CD8-positive, alpha-beta memory T cell (primary cell): ENCODE data around the gene NEDD8. TPM values are rescaled to one million over a fixed set of nuclear protein-coding genes. Genes with fewer than 3 reads are reported as not detected.
"Not testable (repeated sequence)": the region's sequence is repeated elsewhere in the genome, so short reads cannot be mapped to it uniquely, and the experiment has no call there.

Source experiments
- CTCF ChIA-PET: fragments of 350-600 bp; sonication (Branson Sonifier 250); formaldehyde crosslinking; loops from one replicate; lab custom pipeline; 2021; ENCODE audit warnings: antibody characterized with exemption; lab: Charles Lee
- POLR2A ChIA-PET: fragments of 350-600 bp; sonication (Branson Sonifier 250); formaldehyde crosslinking; loops from one replicate; lab custom pipeline; 2021; ENCODE audit warnings: antibody characterized with exemption; lab: Charles Lee
- DNase-seq, 5 donors: peaks; one replicate each; pipeline versions ENCODE4 v3.0.0 to v3.0.0-alpha.2; 2020 to 2022; ENCODE audit warnings: mixed read lengths in 1 of 5
- H3K27ac ChIP-seq: one replicate; pipeline ENCODE4 v1.7.0; 2013; ENCODE audit warnings: low read depth, mild to moderate bottlenecking, low read length, moderate library complexity
- H3K27me3 ChIP-seq: 2 replicates; pipeline ENCODE4 v1.7.0; 2013; ENCODE audit warnings: low read length, mild to moderate bottlenecking; ENCODE audit not compliant: insufficient read depth, poor library complexity, severe bottlenecking
- H3K36me3 ChIP-seq: 2 replicates; pipeline ENCODE4 v1.7.0; 2013; ENCODE audit warnings: mild to moderate bottlenecking, low read length, moderate library complexity; ENCODE audit not compliant: insufficient read depth
- H3K4me1 ChIP-seq: 2 replicates; pipeline ENCODE4 v1.7.0; 2013; ENCODE audit warnings: mild to moderate bottlenecking, low read length, moderate library complexity; ENCODE audit not compliant: insufficient read depth
- H3K4me3 ChIP-seq: 2 replicates; pipeline ENCODE4 v1.7.0; 2013; ENCODE audit warnings: mild to moderate bottlenecking, low read length
- H3K9me3 ChIP-seq: 2 replicates; pipeline ENCODE4 v1.7.0; 2013; ENCODE audit warnings: mild to moderate bottlenecking, low read length
- H3K27ac Mint-ChIP-seq, 8 donors: one replicate each; pipeline ENCODE4 v1.8.0; 2020 to 2021; ENCODE audit warnings: mixed read lengths in 8 of 8, mild to moderate bottlenecking in 6 of 8, inconsistent platforms in 3 of 8, moderate library complexity in 3 of 8
- H3K27me3 Mint-ChIP-seq, 2 donors: one replicate each; pipeline ENCODE4 v1.8.0; 2020 to 2021; ENCODE audit warnings: mixed read lengths in 2 of 2, mild to moderate bottlenecking in 1 of 2, moderate library complexity in 1 of 2
- H3K36me3 Mint-ChIP-seq, 3 donors: one replicate each; pipeline ENCODE4 v1.8.0; 2020 to 2021; ENCODE audit warnings: mixed read lengths in 3 of 3, inconsistent platforms in 1 of 3, mild to moderate bottlenecking in 1 of 3
- H3K4me1 Mint-ChIP-seq, 3 donors: one replicate each; pipeline ENCODE4 v1.8.0; 2020 to 2021; ENCODE audit warnings: mixed read lengths in 3 of 3, inconsistent platforms in 1 of 3, mild to moderate bottlenecking in 1 of 3
- H3K4me3 Mint-ChIP-seq, 7 donors: one replicate each; pipeline ENCODE4 v1.8.0; 2020 to 2021; ENCODE audit warnings: mixed read lengths in 7 of 7, mild to moderate bottlenecking in 6 of 7, moderate library complexity in 4 of 7, inconsistent platforms in 2 of 7
- H3K9me3 Mint-ChIP-seq, 5 donors: one replicate each; pipeline ENCODE4 v1.8.0; 2020 to 2022; ENCODE audit warnings: mixed read lengths in 5 of 5, mild to moderate bottlenecking in 3 of 5, moderate library complexity in 2 of 5, inconsistent platforms in 1 of 5
- polyA plus RNA-seq: library from polyadenylated mRNA; unstranded; fragments of 300-500 nt; fragmentation: Illumina TruSeq; gene quantifications from one replicate; pipeline ENCODE4 v1.2.3, GENCODE V29; 2021
- total RNA-seq, 2 experiments: library from RNA; stranded (reverse); gene quantifications; one replicate each; pipeline ENCODE4 v1.2.3, GENCODE V29; 2021

NEDD8 gene
- total and polyA plus RNA-seq, 3 experiments from 2014 or later = 232 to 364 (median 240) TPM

GRCh38 chr14:24216876-24217275, 15.3 kb downstream of the NEDD8 start:
- not testable (repeated sequence) for H3K4me3 Mint-ChIP-seq, H3K27me3 Mint-ChIP-seq, H3K27ac ChIP-seq, H3K9me3 ChIP-seq, H3K27me3 ChIP-seq, H3K4me3 ChIP-seq, H3K36me3 ChIP-seq, H3K9me3 Mint-ChIP-seq, DNase-seq
- peaks cover 31% of the 10 kb centered on the region for H3K4me1 ChIP-seq
- POLR2A ChIA-PET = interaction anchor here (0.6 to 1.8 kb wide), 3 partner anchors 21 to 54 kb away, joined by 6 to 25 read pairs (median 18); partner anchors contain the start of genes TINF2 and TM9SF1
- CTCF ChIA-PET = interaction anchor here (1.1 to 4.2 kb wide), 6 partner anchors 10 to 214 kb away, joined by 3 to 54 read pairs (median 10); partner anchors contain the start of genes LTB4R, LTB4R2 and TINF2
- peak overlapping the region in 7 of 8 donors; percentile 95 to 100 (median 98) for H3K27ac Mint-ChIP-seq
- peaks cover 0 to 34% (median 9%) of the 10 kb centered on the region in 3 donors for H3K36me3 Mint-ChIP-seq
- peaks cover 32 to 45% (median 41%) of the 10 kb centered on the region in 3 donors for H3K4me1 Mint-ChIP-seq

- Mint-ChIP-seq H3K36me3 (peaks cover 4 to 39% (median 12%) of the 10 kb centered on the region in 3 donors), H3K27me3 (no peaks in the 10 kb centered on the region), H3K27ac (peak overlapping the region; percentile 95 to 100 (median 98)), H3K9me3 (no peaks in the 10 kb centered on the region), H3K4me3 (peak overlapping the region; percentile 87 to 97 (median 95)), H3K4me1 (peaks cover 37 to 51% (median 47%) of the 10 kb centered on the region in 3 donors)
- ChIA-PET POLR2A (interaction anchor here (0.6 to 1.8 kb wide), 14 partner anchors 17 to 216 kb away, joined by 3 to 25 read pairs (median 4); partner anchors contain the start of genes DCAF11, DHRS1, EMC9 and IPO4), CTCF (interaction anchor here (0.8 to 4.2 kb wide), 24 partner anchors 10 to 215 kb away, joined by 3 to 54 read pairs (median 5); partner anchors contain the start of genes CBLN3, DHRS1, GMPR2 and IPO4)
- Histone ChIP-seq H3K27ac (peak overlapping the region; percentile 97), H3K4me3 (peak overlapping the region; percentile 94), H3K9me3 (no peaks in the 10 kb centered on the region), H3K36me3 (peaks cover 4% of the 10 kb centered on the region), H3K4me1 (peaks cover 37% of the 10 kb centered on the region), H3K27me3 (no peaks in the 10 kb centered on the region)
- DNase-seq = no peak
These were observed 15.8 kb downstream of the NEDD8 start for GRCh38 chr14:24216345-24216699.

- Histone ChIP-seq H3K36me3 (peaks cover 10% of the 10 kb centered on the region), H3K27ac (peak within 1 kb of the TSS; percentile 97), H3K27me3 (no peaks in the 10 kb centered on the region), H3K4me3 (peak within 1 kb of the TSS; percentile 94), H3K4me1 (peaks cover 39% of the 10 kb centered on the region), H3K9me3 (no peaks in the 10 kb centered on the region)
- peaks cover 5 to 44% (median 12%) of the 10 kb centered on the region in 3 donors for H3K36me3 Mint-ChIP-seq
- no peaks in the 10 kb centered on the region for H3K27me3 Mint-ChIP-seq
- peak within 1 kb of the TSS; percentile 95 to 100 (median 98) for H3K27ac Mint-ChIP-seq
- peak; percentile 76 to 92 (median 85) for DNase-seq
- H3K4me1 Mint-ChIP-seq = peaks cover 38 to 54% (median 50%) of the 10 kb centered on the region in 3 donors
- no peaks in the 10 kb centered on the region for H3K9me3 Mint-ChIP-seq
- POLR2A ChIA-PET = interaction anchor here (0.6 to 1.8 kb wide), 14 partner anchors 17 to 216 kb away, joined by 3 to 25 read pairs (median 4); partner anchors contain the start of genes DCAF11, DHRS1, EMC9 and IPO4
- CTCF ChIA-PET = interaction anchor here (0.6 to 4.2 kb wide), 28 partner anchors 9 to 215 kb away, joined by 3 to 54 read pairs (median 5); partner anchors contain the start of genes CBLN3, DHRS1, GMPR2 and IPO4
- H3K4me3 Mint-ChIP-seq = peak within 1 kb of the TSS; percentile 87 to 97 (median 95)
These were observed 16.4 kb downstream of the NEDD8 start, which contains the start of gene MDP1 for GRCh38 chr14:24215495-24216344. TSS of gene MDP1 (minus strand) at chr14:24216066. CDS start at chr14:24215955, 111 bp downstream.

- Mint-ChIP-seq H3K27me3 (no peaks in the 10 kb centered on the region), H3K9me3 (no peaks in the 10 kb centered on the region), H3K27ac (peak overlapping the region; percentile 95 to 100 (median 99)), H3K36me3 (peaks cover 10 to 57% (median 17%) of the 10 kb centered on the region in 3 donors), H3K4me1 (peaks cover 48 to 66% (median 56%) of the 10 kb centered on the region in 3 donors), H3K4me3 (peak overlapping the region; percentile 87 to 97 (median 93))
- no peaks in the 10 kb centered on the region for H3K27me3 ChIP-seq
- peaks cover 39% of the 10 kb centered on the region for H3K4me1 ChIP-seq
- no peaks in the 10 kb centered on the region for H3K9me3 ChIP-seq
- H3K36me3 ChIP-seq = peaks cover 26% of the 10 kb centered on the region
- CTCF ChIA-PET = interaction anchor here (0.9 to 4.2 kb wide), 14 partner anchors 19 to 228 kb away, joined by 3 to 54 read pairs (median 6); partner anchors contain the start of genes CIDEB, IPO4, IRF9 and RABGGTA
- peak overlapping the region; percentile 87 for H3K4me3 ChIP-seq
- POLR2A ChIA-PET = interaction anchor here (0.7 to 3.9 kb wide), 16 partner anchors 15 to 217 kb away, joined by 3 to 43 read pairs (median 5); partner anchors contain the start of genes CBLN3, DCAF11, EMC9 and IPO4
- DNase-seq = no peak
- H3K27ac ChIP-seq = peak overlapping the region; percentile 100
These were observed 18.1 kb downstream of the NEDD8 start for GRCh38 chr14:24213866-24214662.

GRCh38 chr14:24212924-24213865, 19.0 kb downstream of the NEDD8 start, which contains the start of gene CHMP4A:
TSS of gene CHMP4A (minus strand) at chr14:24213488. CDS start at chr14:24213439, 49 bp downstream.
- no peaks in the 10 kb centered on the region for H3K9me3 Mint-ChIP-seq
- peak; percentile 96 to 98 (median 96) for DNase-seq
- Histone ChIP-seq H3K9me3 (no peaks in the 10 kb centered on the region), H3K36me3 (peaks cover 31% of the 10 kb centered on the region), H3K27ac (peak within 1 kb of the TSS; percentile 100), H3K4me1 (peaks cover 39% of the 10 kb centered on the region), H3K27me3 (no peaks in the 10 kb centered on the region), H3K4me3 (peak within 1 kb of the TSS; percentile 87)
- peak within 1 kb of the TSS; percentile 87 to 97 (median 93) for H3K4me3 Mint-ChIP-seq
- CTCF ChIA-PET = interaction anchor here (0.7 to 4.2 kb wide), 14 partner anchors 10 to 229 kb away, joined by 3 to 54 read pairs (median 6); partner anchors contain the start of genes CIDEB, EMC9, IPO4 and IRF9
- H3K36me3 Mint-ChIP-seq = peaks cover 10 to 59% (median 17%) of the 10 kb centered on the region in 3 donors
- POLR2A ChIA-PET = interaction anchor here (0.7 to 3.9 kb wide), 18 partner anchors 14 to 1332 kb away, joined by 3 to 43 read pairs (median 4); partner anchors contain the start of genes CBLN3, DCAF11, EMC9 and IPO4
- no peaks in the 10 kb centered on the region for H3K27me3 Mint-ChIP-seq
- H3K27ac Mint-ChIP-seq = peak within 1 kb of the TSS; percentile 95 to 100 (median 99)
- peaks cover 48 to 69% (median 59%) of the 10 kb centered on the region in 3 donors for H3K4me1 Mint-ChIP-seq

GRCh38 chr14:24211311-24211710, 20.9 kb downstream of the NEDD8 start:
- H3K36me3 ChIP-seq = peaks cover 47% of the 10 kb centered on the region

More at GRCh38 chr14:24211311-24211710, 20.9 kb downstream of the NEDD8 start:
- Mint-ChIP-seq H3K36me3 (peaks cover 10 to 69% (median 18%) of the 10 kb centered on the region in 3 donors), H3K4me3 (peak overlapping the region in 6 of 7 donors; percentile 23 to 97 (median 94)), H3K9me3 (no peaks in the 10 kb centered on the region), H3K4me1 (peaks cover 59 to 87% (median 73%) of the 10 kb centered on the region in 3 donors), H3K27me3 (peaks cover 0 to 1% of the 10 kb centered on the region in 2 donors), H3K27ac (peak overlapping the region; percentile 64 to 99 (median 97))
- H3K9me3 ChIP-seq = no peaks in the 10 kb centered on the region
- no peak overlapping the region for H3K27ac ChIP-seq
- CTCF ChIA-PET = interaction anchor here (1.2 to 3.6 kb wide), 6 partner anchors 16 to 122 kb away, joined by 3 to 14 read pairs (median 4); partner anchors contain the start of genes CIDEB, EMC9, IPO4 and IRF9
- POLR2A ChIA-PET = interaction anchor here (0.8 to 3.9 kb wide), 4 partner anchors 16 to 129 kb away, joined by 3 to 43 read pairs (median 24); partner anchors contain the start of genes IPO4, TINF2 and TM9SF1
- H3K4me3 ChIP-seq = no peak overlapping the region
- H3K4me1 ChIP-seq = peaks cover 45% of the 10 kb centered on the region
- no peaks in the 10 kb centered on the region for H3K27me3 ChIP-seq
- DNase-seq = no peak
